ENCODE results near the gene IL1RN. TPM values are rescaled to one million over a fixed set of nuclear protein-coding genes. Genes with fewer than 3 reads are reported as not detected.

Gene IL1RN
- total RNA-seq, 1 experiment from 2014 or later = 0.17 TPM

- no peak for DNase-seq (ENCODE audit: low spot score)
Measured at GRCh38 chr2:113103277-113103676, 24.1 kb upstream of the IL1RN start.

GRCh38 chr2:113104054-113104611 lies 23.3 kb upstream of the IL1RN start:
- DNase-seq (ENCODE audit: low spot score) = no peak

DNA sequence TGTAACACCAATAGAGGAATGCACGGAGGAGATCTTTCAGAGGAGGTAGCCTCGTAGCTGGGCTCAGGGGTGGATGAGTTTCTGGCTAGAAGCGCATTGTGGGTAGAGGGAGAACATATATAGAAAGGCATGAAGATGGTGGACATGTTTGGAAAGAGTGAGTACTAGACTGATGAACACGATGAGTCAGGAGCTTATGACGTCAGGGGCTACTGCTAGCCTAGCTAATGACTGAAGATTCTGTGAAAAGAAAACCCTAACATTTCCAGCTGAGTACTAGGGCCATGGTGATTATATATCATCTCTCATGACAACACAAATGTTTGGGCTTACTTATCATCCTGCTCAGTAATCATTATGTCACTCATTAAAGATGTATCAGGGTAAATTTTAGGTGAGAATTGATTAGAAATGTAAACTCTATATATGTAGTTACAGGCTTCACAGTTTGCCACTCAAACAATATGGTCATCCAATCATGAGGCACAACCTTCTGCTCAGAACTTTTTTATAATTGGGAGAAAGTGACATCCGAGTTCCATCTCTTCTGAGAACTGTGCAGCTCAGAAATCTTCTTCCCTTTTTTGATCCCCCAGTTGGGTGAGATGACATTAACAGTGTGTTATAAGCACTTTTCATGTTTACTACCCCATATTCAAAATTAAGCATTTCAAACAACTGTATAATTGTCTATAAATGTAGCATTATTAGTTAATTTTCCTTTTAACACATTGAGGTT lies 22.2 kb upstream of the IL1RN start:
- DNase-seq (ENCODE audit: low spot score) = peak; percentile 20

- DNase-seq (ENCODE audit: low spot score) = no peak
Measured at GRCh38 chr2:113111121-113111520, 16.3 kb upstream of the IL1RN start.

DNA sequence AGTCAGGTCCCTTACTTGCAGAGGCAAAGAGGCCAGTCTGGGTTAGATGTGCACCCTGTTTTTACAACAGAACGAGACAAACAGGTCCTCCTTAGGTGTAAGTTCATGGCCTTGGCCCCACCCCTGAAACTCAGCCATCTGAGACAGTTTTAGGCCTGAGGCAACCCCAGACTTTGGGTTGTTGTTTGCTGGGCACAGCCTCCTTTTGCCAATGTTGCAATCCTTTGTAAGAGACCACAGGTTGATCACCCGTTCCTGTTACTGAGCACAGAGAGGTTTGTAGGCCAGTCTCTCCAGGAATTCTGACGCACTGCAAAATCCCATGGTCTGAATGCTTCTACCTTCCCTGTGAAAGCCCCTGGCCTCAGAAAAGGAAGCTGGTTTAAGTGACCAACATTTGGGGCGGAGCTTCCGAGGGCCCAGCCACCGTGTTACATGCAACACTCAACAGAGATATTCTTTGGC lies 15.5 kb upstream of the IL1RN start:
- no peak for DNase-seq (ENCODE audit: low spot score)

DNA sequence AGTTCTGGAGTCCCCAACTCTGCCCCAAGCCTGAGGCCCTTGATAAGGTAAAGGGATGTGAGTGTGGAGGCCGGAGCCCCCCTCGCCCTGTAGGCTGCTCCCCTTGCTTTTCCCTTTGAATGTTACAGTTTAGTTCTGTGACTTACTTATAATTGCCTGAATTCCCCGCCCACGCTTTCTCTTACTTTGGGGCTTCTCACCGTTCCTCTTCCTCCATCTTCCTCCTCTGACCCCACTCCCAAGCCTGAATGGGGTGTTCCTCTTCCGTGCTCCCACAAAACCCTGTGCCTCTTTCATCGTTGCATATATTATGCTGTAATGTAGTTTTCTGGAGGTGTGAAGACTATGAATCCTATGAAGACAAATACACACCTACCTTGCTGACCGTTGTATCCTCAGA lies 15.0 kb upstream of the IL1RN start:
- no peak for DNase-seq (ENCODE audit: low spot score)

- no peak for DNase-seq (ENCODE audit: low spot score)
Measured at GRCh38 chr2:113112871-113113270, 14.5 kb upstream of the IL1RN start.

DNA sequence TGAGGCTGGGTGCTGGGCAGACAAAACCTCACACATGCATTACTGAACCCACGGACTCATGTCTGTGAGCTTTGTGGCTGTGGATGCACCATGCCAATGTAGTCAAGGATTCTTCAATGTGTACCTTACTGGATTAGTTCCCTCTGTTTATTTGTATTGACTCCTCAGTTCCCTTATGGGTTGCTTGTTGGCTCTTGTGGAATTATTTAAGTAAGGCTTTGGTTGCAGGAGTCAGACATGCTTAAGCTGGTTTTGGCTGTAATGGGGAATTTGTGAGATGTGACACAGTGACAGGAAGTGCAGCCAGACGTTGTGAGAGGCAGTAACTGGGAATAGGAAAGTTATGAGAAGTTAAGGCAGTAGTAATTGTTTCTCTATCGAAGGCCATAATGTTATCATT lies 13.6 kb upstream of the IL1RN start:
- no peak for DNase-seq (ENCODE audit: low spot score)

GRCh38 chr2:113114224-113114945 lies 13.0 kb upstream of the IL1RN start:
- DNase-seq (ENCODE audit: low spot score) = no peak

- no peak for DNase-seq (ENCODE audit: low spot score)
Measured at GRCh38 chr2:113114996-113115395, 12.4 kb upstream of the IL1RN start.

DNA sequence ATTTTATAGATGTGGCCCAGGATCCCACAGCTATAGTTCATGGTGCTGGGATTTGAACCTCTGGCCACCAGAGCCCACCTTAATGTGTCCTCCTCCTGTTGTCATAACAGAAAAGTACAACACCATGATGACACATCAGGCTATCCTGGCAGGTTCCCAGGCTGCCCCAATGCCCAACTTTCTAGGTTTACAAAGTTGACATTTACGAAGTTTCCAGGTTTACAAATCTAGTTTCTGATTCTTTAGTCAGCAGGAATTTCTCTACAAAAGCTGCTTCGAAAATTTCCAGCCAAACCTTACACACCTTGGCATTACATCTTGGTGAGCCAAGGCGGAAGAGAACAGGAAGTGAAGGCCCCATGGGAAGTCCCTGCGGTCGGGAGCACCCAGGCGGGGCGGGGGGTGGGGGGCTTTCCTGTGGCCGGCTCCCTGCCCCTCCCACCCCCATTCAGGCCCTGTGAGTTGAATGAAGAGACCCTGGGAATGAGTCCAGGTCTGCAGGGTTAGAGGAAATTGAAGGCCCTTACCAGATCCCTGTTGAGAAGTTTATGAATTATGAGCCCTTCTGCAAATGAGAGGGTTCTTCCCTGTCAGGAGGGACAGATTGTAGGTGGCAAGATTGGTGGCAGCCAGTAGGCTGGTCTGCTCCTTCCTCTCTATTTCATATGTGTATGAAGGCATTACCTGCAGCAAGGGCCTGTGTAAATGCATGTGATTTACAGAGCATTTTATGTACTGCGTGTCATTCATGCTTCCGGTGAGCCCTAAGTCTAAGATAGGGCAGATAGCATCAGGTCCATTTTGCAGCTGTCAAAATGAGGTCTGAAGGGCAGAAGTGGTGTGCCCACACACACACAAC lies 11.1 kb upstream of the IL1RN start:
- DNase-seq (ENCODE audit: low spot score) = no peak

DNA sequence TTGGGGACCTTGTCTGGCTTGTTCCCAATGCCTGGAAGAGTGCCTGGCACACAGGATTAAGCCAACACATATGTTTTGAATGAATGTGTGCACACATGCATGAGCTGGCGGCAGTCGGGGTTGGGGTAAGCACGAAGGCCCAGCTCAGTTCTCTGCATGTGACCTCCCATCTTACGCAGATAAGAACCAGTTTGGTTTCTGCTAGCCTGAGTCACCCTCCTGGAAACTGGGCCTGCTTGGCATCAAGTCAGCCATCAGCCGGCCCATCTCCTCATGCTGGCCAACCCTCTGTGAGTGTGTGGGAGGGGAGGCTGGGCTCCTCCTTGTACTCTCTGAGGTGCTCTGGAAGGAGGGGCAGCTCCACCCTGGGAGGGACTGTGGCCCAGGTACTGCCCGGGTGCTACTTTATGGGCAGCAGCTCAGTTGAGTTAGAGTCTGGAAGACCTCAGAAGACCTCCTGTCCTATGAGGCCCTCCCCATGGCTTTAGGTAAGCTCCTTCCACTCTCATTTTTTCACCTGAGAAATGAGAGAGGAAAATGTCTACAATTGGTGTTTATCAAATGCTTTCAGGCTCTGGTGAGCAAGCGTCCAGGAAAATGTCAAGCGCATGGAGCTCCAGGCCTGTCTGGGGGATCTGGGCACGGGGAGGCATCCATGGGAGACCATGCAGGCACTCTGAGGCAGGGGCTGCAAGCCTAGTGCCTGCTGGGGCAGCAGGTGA lies 9.7 kb upstream of the IL1RN start:
- DNase-seq (ENCODE audit: low spot score) = peak; percentile 76

DNA sequence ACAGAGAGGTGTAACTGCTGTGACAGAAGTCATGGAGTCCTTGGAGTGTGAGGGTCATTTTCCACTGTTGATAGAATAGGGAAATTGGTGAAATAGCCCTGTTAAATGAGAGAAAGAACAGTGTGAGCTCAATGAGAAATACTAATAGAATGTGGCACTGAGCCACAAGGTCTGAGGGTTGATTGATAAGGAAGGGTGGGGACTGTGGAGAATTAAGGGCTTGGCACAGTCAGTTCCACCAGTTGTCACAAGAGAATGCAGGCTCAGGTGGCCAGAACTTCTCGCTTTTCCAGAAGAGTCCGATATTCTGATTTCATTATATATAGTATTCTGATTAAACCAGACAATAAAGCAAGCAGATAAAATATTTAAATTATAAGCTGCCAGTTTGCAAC lies 9.1 kb upstream of the IL1RN start:
- DNase-seq (ENCODE audit: low spot score) = no peak

DNA sequence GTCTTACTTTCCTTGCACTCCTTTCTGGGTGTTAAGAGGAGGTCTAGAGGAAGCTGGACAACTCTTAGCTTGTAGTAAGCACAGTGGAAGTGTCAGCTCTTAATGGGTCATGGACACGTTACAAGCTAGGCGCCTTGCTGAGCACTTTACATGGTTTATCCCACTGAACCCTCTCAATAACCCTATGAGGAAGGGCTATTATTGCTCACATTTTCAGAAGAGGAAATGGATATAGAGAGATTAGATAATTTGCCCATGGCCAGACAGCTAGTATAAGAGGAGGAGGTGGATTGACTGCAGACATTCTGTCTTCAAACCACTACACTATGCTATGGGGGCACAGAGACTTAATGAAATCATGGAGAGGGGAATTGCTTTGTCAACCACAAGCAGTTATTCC lies 8.3 kb upstream of the IL1RN start:
- no peak for DNase-seq (ENCODE audit: low spot score)

GRCh38 chr2:113120861-113121260 lies 6.5 kb upstream of the IL1RN start:
- DNase-seq (ENCODE audit: low spot score) = no peak

DNA sequence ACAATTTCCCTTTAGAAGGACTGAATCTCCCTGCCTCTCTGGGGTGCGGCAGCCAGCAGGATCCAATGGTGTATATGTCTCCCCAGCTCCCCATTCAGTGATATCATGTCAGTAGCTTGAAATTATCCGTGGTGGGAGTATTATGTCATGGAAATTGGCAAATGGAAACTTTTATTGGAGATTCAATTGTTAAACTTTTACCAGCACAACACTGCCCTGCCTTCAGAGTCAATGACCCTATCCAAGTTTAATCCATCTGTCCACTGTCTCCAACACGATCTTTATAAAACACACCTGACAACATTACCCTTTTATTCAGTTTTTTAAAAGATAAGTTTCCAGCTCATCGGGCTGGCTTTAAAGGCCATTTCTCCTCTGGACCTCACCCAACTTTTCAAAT lies 5.0 kb upstream of the IL1RN start:
- no peak for DNase-seq (ENCODE audit: low spot score)

DNA sequence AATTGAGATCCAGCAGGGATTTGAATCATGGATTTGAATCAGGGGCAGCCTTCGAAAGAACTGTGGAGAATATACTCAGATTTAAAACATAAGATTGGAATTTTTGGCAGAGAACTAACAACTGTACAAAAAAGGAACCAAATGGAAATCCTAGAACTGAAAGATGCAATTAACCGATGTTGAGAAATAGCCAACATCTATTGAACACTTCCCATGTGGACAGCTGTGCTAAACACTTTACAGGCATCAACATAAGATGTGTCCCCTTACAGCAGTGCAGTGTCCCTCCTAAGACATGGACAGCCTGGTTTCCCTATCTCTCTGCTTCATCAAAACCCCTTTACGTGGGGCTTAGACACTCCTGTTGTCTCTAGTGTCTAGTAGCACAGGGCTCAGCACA lies 3.7 kb upstream of the IL1RN start:
- DNase-seq (ENCODE audit: low spot score) = no peak

DNA sequence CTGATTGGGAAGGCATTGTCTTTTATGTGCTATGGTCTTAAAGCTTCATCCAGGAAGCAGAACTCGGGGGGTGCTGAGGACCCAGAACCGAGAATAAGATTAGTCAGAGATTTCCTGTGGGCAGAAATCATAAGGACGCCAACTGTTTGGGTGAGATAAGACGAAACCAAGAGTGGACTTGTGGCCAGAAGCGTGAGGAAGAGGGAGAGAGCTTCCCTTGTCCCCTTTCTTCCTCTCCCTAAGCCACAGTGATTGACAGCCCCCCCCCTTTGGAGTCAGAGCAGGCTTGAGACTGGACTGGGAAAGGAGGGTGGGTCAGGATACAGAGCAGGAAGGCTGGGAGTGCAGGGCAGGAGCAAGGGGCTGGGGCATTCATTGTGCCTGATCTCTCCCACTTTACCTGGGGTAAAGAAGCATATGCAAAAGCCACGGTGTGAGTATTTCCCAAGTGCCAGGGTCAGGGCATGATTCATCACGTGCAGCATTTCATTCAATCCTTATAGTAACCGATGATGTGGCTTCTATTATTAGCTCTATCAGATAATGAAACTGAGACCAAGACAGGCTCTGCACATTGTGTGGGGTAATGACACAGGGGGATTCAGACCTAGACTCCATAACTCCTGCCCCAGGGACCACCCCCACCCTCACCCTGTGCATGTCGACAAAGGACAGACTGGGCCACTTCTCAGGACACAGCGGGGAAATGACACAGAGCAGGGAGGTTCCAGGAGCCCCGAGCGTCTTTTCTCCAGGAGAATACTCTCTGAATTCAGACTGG lies 3.0 kb upstream of the IL1RN start:
- no peak for DNase-seq (ENCODE audit: low spot score)

GRCh38 chr2:113124984-113125855 lies 2.2 kb upstream of the IL1RN start:
- DNase-seq (ENCODE audit: low spot score) = no peak

All from H4 (cell line).